PFSK-1 (cell line): Measurements from ENCODE around the gene BCAS4.

Experiments
- FOXP2 ChIP-seq: optimal IDR thresholded peaks from 2 replicates; pipeline ENCODE3; 2011; ENCODE audit warnings: borderline replicate concordance, control low read depth, inconsistent platforms; ENCODE audit not compliant: insufficient read depth; ENCODE audit errors: extremely low read length, extremely low read depth
- POLR2AphosphoS5 ChIP-seq: IDR thresholded peaks from 2 replicates; pipeline ENCODE4 v1.6.1; 2012; ENCODE audit warnings: low read depth, mild to moderate bottlenecking, control low read depth, low read length, moderate library complexity
- REST ChIP-seq, 2 experiments: IDR thresholded peaks; 2 replicates each; pipeline versions ENCODE4 v1.6.1 to v1.8.0; 2011 to 2012; ENCODE audit warnings: low read depth in 2 of 2, low read length in 2 of 2, control low read depth in 1 of 2, inconsistent platforms in 1 of 2, mild to moderate bottlenecking in 1 of 2, moderate library complexity in 1 of 2; ENCODE audit not compliant: insufficient read depth in 1 of 2
- SIN3A ChIP-seq: IDR thresholded peaks from 2 replicates; pipeline ENCODE4 v1.6.1; 2012; ENCODE audit warnings: mild to moderate bottlenecking, low read length, moderate library complexity, borderline replicate concordance; ENCODE audit not compliant: insufficient read depth
- TAF1 ChIP-seq: IDR thresholded peaks from 2 replicates; pipeline ENCODE4 v1.6.1; 2012; ENCODE audit warnings: low read length, control low read depth, borderline replicate concordance; ENCODE audit not compliant: insufficient read depth

The BCAS4 gene

DNA sequence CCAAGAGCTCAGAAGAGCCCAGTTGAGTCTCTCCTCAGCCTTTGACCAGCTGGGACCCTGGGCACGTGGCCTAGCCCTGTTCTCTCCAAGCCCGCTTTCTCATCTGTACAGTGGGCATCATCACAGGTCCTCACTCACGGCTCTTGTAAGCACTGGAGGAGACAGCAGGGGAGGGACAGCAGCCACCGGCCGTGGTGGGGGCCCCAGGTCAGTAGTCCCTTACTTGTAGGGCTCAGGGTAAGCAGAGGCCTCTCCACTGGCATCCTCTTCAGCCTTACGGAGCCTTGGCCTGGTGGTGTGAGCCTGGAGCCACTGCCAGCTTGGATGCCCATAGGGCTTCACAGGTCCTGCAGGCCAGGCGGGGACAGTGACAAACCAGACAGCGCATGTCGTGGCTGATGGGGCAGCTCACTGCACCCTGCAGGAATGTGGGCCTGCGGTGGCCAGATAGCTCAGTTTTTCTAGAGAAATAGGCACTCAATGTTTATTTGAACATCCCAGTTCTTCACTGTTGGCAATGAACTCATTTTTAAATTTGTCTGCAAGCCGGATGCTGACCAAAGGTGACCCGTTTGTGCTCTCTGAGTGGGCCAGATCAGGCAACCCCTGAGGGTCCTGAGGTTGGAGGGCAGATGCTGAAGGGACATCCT lies 71.3 kb downstream of the BCAS4 start:
- no peak for TF ChIP-seq FOXP2
- no peak for TF ChIP-seq POLR2AphosphoS5
- TF ChIP-seq TAF1 = no peak
- no peak for TF ChIP-seq REST (IDR thresholded peaks at IDR 0.05; ENCODE audit: insufficient read depth in 1 of 2, low read depth in 2 of 2, low read length in 2 of 2)
- no peak for TF ChIP-seq SIN3A

GRCh38 chr20:50866831-50867230 lies 72.0 kb downstream of the BCAS4 start:
- TF ChIP-seq POLR2AphosphoS5 (no peak), FOXP2 (no peak), TAF1 (no peak), SIN3A (no peak), REST (IDR thresholded peaks at IDR 0.05; ENCODE audit: insufficient read depth in 1 of 2, low read depth in 2 of 2, low read length in 2 of 2) (no peak)

DNA sequence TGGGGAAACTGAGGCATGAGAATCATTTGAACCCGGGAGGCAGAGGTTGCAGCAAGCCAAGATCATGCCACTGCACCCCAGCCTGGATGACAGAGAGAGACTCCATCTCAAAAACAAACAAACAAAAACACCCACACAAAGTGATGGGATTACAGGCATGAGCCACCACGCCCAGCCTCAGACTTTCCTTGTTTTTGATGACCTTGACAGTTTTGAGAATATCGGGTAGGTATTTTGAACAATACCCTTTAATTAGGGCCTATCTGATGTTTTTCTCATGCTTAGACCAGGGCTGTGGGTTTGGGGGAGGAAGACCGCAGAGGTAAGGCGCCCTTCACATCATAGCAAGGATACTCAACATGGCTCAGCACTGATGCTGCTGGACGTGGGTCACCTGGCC lies 72.9 kb downstream of the BCAS4 start:
- TF ChIP-seq TAF1 (no peak), FOXP2 (no peak), POLR2AphosphoS5 (no peak), SIN3A (no peak), REST (IDR thresholded peaks at IDR 0.05; ENCODE audit: insufficient read depth in 1 of 2, low read depth in 2 of 2, low read length in 2 of 2) (no peak)

GRCh38 chr20:50868509-50869495 lies 73.9 kb downstream of the BCAS4 start:
- TF ChIP-seq POLR2AphosphoS5 (no peak), REST (IDR thresholded peaks at IDR 0.05; ENCODE audit: insufficient read depth in 1 of 2, low read depth in 2 of 2, low read length in 2 of 2) (no peak), SIN3A (no peak), TAF1 (no peak), FOXP2 (no peak)
